NCI-H2227 (cell line): Measurements from ENCODE around the gene PSMG4.
A peak's percentile ranks its signal among the peaks of the same experiment; 100 is the strongest.

Source experiments
- DNase-seq: peaks from one replicate; lab custom pipeline; 2025; ENCODE audit not compliant: unreplicated experiment; lab: John Stamatoyannopoulos, UW

The PSMG4 gene

DNA sequence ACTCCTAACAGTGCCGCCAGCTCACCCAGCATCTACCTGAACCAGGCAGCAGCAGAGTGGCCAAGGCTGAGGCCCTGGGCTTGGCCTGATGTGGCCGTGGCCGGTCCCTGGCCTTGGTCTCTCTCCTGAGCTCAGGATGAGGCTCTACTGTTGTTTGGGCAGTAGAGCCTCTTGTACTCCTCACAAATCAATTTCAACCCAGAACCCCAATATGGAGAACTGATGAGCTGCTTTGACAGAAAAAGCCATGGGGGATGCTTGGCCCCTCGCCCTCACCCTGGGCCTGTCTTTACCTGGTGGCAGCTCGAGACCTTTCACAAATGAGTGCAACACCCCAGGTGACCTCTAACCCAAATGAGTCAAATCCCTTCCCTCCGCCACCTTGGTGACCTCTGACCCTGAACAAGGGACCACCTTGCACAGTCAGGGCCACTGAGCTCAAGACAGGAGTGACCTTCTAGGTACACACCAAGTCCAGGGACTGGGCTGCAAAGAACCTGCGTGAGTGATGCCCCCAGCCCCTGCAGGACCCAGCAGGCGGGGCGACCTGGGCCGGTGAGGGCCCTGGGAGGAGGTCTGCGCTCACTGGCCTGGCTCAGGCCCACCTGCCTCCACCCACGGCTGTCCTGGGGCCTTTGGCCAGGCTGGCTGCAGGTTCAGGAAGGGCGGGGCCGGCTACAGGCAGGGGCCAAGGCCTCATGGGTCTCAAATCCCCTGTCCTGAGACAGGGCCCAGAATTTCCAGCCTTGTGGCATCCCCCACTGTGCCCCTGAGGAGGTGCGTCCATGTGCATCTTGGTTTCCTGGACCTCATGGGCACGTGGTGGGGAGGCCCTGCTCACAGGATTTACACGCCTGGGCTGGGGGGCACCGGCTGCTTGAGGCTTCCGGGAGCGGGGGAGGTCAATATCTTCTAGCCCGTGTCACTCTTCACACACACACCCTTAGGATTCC is 30.2 kb downstream of the PSMG4 start:
- DNase-seq, result no peak

DNA sequence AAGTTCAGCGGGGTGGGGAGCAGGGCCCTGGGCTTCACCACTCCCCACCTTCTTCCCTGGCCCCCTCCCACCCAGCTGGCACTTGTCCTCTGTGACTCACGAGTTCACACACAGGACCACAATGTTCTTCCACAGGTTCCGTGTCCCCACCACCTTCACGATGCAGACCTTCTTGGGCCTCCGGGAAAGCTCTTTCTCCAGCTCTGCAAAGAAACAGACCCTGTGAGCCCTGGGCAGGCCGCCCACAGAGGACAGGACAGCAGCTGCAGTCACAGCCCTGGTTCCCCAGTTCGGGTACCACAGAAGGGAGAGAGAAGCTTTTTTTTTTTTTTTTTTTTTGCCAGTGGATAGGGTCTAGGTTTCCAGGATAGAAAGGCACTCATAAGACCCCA is 30.9 kb downstream of the PSMG4 start:
- DNase-seq, result no peak

DNA sequence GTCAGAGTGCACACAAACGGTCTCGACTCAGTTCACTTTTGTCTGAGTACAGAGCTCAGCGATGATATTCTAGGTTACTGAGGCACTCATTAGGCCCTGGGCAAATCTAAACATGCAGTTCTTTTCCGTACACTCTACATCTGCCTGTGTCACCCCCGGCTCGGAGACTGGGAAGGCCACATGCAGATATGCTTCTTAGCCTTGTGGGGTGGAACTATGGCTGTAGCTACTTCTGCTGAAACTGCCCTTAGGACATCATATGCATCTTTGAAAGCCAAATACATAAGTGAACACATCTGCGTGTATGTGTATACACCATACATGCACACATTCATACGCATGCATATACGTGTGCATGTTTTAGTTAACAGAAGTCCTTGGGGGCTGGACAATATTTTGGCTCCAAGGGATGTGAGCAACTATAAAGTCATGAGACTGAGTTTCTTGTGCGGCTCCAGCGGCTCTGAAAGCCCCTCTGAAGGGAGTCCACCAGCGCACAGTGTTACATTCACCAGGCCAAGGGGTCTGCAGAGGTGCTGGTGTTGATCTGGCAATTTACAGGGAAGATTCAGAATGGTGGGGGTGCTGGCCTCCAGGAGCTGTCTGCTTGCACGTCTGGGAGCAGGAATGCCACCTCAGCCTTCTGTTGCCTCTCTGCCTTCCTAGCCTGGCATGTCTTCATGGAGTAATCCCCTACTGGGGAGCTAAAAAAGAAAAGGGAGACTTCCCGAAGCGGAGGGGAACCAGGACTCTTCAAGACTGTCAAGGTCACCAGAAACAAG is 31.6 kb downstream of the PSMG4 start:
- no peak for DNase-seq

DNA sequence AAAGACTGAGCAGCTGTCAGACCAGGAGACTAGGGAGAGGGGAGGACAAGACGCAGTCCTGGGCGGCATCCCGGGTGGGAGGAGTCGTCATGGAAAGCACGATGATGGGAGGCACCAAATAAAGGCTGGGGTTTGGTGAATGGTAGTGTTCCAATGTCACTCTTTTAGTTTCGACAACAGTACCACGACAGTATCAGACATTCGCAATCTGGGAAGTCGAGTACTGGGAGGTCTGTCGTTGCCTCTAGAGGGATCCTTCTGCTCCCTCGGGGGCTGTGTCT is 32.1 kb downstream of the PSMG4 start:
- DNase-seq, result no peak

DNA sequence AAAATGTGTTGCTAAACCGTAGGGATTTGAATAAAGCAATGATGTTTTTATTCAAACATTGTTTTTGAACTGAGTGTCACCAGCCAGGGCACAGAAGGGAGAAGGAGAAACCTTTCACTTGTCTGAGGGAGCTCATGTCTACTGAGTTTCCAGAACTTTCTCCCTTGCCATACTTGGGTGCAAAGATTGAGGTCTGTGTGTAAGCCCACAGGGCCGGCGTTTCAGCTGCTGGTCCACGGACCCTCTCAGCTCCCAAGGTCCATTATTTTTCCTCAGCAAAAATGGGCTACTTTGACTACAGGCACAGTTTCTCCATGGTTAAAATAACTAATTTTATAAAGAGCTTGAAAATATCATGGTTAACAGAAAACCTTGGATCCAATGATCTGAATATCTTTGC is 32.6 kb downstream of the PSMG4 start:
- no peak for DNase-seq

DNA sequence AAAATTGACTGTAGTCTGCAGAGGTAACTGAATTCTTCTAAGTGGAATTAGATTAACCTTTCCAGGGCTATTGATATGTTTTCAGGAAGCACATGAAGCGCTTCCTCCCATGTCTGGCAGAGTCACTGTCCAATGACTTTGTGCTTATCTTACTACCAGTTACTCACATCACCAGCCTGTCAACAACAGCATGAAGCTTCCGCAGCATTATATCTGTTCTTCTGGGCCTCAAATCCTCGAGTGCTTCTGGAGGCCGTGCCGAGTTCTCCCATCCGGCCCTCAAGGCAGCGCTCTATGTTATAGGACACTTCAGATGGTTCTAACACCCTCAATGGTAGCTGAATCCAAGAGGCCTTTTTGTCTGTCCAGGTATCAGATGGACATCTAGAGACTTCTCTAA is 33.2 kb downstream of the PSMG4 start:
- DNase-seq, result no peak

DNA sequence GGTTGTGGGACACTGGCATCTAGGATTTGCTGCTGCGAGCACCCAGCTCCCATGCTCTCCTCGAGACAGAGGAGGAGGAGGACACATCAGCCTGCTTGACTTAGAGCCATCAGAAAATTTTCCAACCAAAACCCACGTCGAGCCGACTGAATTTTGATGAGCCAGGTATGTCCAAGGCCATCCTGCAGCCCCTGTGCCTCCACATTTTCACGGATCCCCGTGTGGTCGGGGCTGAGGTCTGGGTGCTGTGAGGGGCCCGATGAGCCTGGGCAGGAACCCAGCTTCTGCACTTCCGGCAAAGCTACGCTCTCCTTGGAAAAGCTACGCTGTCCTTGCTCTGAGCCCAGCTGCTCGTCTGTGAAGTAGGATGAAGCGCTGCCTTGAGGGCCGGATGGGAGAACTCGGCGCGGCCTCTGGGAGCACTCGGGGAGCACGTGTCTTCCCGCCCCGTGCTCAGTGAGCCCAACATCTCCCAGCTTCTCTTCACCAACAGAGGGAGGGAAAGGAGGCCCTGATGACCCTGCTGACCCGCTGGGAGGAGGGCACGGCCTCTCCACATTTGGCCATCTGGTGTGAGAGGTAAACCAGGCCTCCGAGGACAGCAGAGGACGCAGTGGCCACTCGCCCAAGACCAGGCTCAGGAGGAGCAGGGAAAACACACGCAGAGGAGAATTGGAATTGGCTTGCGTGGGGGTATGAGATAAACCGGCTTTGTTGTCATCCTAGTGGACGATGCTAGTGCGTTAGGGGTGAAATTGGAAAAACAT is 33.9 kb downstream of the PSMG4 start:
- no peak for DNase-seq

DNA sequence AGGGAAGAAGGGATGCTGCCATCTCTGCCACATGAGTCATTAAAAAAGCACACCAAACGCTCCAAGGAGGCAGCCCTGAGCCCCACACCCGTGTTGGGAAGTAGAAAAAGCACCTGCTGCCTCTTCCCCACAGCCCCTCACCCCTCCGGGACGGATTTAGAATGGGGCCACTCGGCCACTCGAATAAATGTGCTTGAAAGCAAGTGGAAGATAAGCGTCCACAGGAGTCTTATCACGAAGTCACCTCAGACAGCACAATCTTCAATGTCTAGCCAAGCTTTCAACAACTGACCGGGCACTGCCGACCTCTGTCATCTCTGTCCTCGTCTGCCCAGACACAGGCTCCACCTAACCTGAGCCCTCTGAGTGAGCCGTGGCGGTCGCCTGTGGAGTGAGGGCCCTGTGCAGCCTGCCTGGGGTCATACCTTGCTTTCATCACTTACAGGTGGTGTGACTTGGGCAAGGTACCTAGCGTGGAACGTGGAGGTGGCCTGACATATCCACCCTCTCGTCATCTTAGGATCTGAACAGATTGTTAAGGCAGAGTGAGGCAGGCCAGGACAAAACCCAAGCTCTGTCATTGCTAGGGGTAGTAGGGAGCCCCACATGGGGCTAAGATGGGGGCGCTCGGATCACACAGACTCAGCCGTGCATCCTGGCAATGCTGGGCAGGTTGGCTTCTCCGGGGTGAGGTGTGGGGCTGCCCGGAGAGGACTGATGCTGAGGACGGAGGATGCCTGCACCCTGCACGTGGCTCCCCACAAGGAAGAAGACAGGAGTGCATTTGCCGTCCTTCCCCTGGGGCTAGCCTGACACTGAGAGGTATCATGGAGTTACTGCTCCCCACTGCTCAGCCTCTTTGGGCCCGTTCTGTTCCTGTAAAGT is 34.8 kb downstream of the PSMG4 start:
- no peak for DNase-seq

DNA sequence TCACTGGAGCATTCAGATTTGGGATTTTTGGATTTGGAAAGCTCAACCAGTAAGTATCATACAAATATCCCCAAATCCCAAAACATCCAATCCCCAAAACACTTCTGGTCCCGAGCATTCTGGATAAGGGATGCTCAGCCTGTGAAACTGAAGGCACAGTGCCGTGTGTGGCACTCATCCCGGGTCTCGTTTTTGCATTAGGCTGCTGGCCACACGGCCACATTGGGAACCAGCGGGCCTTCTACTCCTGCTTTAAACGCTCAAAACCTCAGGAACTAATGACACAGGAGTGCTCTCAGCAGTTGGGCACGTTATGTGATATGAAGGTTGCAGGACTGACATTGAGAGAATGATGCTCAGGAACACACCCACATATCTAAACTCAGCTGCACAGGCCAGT is 35.6 kb downstream of the PSMG4 start:
- DNase-seq, result no peak

DNA sequence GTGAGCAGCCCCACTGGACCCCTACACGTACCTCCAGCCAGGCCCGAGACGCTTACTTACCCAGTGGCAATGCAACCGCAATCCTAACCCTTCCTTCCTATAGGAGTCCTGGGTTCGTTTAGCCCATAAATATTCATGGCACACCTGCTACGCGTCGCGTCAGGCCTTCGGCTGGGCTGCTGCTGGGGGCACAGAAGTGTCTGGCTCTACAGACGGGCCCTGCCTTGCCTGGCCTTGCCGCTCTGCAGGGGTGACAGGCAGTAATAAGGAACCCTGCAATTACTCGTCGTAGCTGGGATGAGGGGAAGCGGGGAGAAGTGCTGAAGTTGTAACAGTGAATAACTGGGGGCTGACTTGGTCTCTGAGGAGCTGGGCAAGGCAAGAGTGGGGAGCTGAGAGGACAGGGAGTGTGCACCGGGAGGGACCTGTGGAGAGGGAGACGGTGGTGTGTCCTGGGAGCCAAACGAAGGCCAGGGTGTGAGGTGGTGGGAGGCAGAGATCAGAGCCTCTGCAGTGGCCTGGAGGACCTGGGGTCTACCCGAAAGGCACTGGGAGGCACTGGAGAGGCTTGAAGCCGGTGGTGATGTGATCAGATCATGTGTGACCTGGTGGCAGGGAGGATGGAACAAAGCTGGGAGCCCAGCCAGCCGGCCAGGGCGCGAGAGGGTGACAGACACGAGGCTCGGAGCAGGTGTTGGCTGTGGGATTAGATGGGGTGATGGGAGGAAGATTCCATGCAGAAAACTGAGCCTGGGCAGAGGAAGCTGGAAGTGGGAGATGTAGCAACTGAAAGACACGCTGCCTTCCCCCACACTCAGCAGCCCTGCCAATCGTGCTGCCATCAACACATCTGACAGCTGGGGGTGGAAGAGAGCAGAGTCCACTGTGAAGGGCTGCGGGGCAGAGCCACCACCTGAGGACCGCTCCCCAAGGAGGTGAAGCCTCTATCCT is 36.4 kb downstream of the PSMG4 start:
- DNase-seq, result peak; percentile 54

DNA sequence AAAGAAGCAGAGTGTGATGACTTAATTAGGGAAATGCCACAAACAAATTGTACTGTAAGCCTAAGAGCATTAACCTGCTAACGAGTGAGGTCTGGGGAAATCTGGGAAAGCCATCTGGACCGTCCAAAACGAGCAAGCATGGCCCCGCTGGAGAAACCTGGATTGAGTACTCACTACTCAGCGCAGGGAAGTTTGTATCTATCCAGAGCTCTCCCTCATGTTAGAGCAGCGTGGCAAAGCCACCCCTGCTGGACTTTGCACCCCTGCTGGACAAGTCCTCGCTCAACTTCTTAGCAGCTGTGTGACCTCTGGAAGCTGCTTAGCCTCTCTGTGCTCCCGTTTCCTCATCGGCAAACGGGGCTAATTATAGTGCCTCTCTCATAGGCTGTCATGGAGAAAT is 37.3 kb downstream of the PSMG4 start:
- no peak for DNase-seq

DNA sequence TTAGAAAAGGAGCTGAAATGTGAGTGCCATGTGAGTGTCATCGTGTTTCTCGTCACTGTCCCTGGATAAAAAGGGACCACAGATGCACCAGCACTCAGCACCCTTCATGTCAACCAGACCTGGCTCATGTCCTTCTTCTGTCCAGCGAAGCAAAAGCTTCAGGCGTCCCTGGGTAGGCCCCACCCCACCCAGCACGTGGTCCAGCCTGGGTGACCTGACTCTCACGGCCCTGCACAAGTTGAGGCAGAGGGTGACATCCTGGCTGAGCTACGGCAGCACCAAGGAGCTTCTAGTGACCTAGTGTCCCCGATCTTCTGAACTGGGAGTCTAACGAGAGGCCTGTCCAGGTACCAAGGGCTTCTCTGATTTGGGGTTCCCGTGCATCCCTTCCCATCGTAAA is 37.8 kb downstream of the PSMG4 start:
- no peak for DNase-seq

DNA sequence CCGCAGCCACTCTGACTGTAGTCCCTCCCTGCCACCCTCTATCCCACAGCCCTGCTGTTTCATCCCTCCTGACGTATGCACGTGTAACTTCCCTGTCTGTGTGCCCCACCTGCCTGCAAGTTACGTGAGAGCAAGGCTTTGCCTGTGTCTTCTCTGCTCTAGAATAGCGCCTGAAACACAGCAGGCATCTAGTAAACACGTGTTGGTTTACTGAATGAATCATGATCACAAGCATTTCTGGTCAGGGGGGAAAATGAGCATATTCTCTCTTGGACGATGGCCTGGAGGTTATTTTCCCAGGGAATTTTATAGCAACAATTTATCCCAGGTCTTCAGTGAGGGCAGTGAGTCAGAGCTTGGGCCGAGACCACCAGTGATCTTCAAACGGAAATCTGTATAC is 38.3 kb downstream of the PSMG4 start:
- no peak for DNase-seq

DNA sequence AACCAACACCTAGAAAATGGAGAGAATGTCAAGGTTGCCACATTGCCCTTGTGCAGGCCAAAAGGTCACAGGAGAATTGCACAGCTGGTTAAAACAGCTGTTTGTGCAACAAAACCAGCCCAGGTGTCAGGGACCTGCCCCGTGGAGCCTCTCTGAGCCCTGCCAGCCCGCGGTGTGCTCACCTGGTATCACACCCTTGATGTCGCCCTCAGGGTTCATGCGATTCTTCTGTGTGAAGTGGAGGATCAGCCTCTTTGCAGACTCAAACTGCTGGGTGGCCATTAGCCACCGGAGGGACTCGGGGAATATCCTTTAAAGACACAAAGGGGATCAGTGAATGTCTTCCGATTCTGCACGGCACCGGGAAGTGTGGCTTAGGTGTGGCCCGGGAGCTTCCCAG is 39.2 kb downstream of the PSMG4 start:
- DNase-seq, result no peak

DNA sequence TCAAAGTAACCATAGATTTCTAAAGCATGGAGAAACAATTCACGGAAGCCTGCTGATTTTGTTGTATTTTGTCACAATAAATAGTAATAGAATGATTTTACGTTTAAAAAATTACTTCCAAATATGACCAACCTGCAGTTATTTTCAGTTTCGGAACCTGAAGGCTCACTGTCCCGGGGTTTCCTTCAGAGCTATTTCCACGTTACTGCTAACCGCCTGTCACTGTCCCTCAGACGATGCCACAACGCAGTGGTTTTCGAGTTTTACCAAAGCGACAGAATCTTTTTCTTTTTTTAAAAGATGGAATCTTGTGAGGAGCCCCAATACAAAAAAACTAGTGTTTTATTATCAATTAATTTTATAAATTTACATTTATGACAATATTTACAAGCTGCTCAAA is 40.5 kb downstream of the PSMG4 start:
- DNase-seq, result no peak

DNA sequence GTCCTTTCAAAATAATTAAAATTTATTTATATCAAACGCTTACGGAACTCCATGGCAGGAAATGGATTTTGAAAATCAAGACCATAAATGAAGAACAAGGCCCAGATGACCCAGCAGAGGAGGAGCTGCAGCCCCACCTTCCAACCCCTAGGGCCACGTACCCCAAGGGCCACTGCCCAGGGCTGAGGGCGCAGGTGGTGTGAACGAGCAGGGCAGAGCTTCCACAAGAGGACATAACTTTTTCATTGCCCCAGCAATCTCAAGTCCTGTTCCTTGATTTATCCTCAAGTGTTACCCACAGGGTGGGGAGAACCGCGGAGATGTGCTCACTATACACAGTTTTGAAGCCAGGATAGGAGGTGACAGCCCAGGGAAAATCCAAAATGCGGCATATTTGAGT is 42.8 kb downstream of the PSMG4 start:
- DNase-seq, result no peak

DNA sequence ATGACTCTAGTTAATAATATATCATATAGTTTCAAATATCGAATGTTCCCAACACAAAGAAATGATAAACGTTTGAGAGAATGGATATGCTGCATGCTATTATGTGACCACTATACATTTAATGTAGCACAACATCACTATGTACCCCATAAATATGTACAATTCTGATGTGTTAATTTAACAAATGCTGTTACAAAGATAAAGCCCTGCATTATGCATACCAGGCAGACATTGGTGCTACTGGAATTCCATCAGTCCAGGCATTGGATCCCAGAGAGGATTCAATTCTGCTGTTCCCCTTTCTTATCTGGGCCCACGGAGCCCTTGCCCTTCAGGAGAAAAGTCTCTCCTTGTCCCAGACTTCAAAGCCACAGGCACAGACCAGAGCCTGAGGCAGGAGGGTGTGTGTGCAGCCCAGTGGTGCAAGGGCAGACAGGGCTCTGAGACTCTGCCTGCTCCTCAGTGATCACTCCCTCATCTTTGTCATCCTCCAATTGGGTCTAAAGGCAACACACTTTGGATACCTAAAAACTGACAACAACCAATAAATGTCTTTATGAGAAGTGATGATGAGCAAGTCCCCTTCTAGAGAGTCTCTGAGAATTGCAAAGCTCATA is 45.2 kb downstream of the PSMG4 start:
- DNase-seq, result no peak

DNA sequence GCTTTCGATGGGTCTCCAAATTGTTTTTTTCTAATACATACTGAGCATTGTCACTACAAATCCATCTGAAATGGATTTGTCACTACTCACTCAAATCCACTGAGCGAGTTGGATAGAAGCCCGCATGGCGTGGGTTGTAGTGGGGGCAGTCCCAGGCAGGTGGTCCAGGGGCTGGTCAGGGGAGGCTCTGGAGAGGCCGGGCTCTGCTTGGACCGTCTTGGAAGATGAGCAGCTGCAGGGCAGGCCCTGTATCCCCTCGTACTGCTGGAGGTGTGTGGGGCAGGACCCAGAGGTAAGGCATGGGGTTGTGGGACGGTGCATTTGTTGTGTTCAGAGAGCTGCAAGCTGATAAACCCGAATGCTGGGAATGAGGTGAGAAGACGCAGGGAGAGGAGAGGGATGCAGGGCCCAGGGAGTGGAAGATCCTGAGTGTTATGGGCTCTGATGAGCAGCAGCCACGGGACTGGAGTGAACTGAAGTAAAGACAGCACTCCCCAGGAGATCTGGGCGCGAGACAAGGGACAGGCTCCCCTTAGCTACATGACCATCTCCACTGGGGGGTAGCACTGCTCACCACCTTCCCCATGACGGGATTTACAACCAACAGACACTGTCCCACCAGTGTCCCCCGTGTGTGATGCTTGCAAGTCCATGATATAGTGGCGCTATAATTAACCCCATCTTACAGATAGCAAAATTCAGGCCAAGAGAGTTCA is 45.9 kb downstream of the PSMG4 start:
- DNase-seq, result no peak

DNA sequence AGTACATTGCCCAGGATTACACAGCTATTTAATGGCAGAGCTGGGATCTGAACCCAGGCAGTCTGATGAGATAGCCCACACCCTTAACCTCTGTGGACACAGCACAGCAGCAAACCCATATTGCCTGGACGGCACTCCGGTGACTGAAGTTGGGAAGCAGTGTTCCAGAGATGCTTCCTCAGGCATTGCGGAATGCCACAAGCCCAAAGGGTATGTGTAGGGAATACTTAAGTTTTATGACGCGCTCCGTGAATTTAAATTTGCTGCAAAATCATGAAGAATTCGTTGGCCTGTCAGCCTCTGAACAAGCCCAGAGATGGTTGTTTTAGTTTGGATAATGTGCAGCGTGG is 46.4 kb downstream of the PSMG4 start:
- no peak for DNase-seq
